Testis (tissue), 3 donors: ENCODE data around the gene RAD21L1. TPM values are rescaled to one million over a fixed set of nuclear protein-coding genes. Genes with fewer than 3 reads are reported as not detected.

Experiments
- DNase-seq: peaks from one replicate; pipeline ENCODE4 v3.0.0-alpha.2; 2019
- H3K27ac ChIP-seq, 2 donors: fragments of 200-600 bp; sonication (generic); one replicate each; pipeline ENCODE4 v1.5.1; 2019
- H3K27me3 ChIP-seq: fragments of 200-600 bp; sonication (generic); one replicate; pipeline ENCODE4 v1.5.1; 2019
- H3K36me3 ChIP-seq: fragments of 200-600 bp; sonication (generic); one replicate; pipeline ENCODE4 v1.5.1; 2017; ENCODE audit warnings: low read depth; ENCODE audit errors: missing control alignments
- H3K4me1 ChIP-seq: fragments of 200-600 bp; sonication (generic); one replicate; pipeline ENCODE4 v1.5.1; 2019
- H3K4me3 ChIP-seq, 2 donors: fragments of 200-600 bp; sonication (generic); one replicate each; pipeline ENCODE4 v1.5.1; 2017 to 2019
- H3K9me3 ChIP-seq: fragments of 200-600 bp; sonication (generic); one replicate; pipeline ENCODE4 v1.5.1; 2017
- POLR2A ChIP-seq: fragments of 450-650 bp; IDR thresholded peaks from one replicate; pipeline ENCODE4 v1.6.1; 2017; ENCODE audit warnings: antibody characterized with exemption, mild to moderate bottlenecking, moderate library complexity
- WGBS, 2 donors: methylation state at CpG; one replicate each; pipeline ENCODE4 v1.1.5; 2018; 5-methylcytosine and 5-hydroxymethylcytosine counted together
- intact Hi-C: fragments of 100-400 bp; cut with DNase I; formaldehyde crosslinking; loops from one replicate; pipeline ENCODE4 v1.15.1; 2023; ENCODE audit warnings: low total_unique reads
- polyA plus RNA-seq: library from polyadenylated mRNA; stranded (reverse); fragments of 350-450 nt; fragmentation: Illumina TruSeq; extraction: RNeasy Lipid Tissue Mini Kit (QIAGEN cat#74804); gene quantifications from one replicate; pipeline ENCODE4 v1.2.3, GENCODE V29; 2014; ENCODE audit warnings: low read depth, low replicate concordance; ENCODE audit not compliant: insufficient read depth
- total RNA-seq, 2 donors: library from RNA; depleted of rRNA; stranded (reverse); fragments of >200 nt; gene quantifications; one replicate each; pipeline ENCODE4 v1.2.3, GENCODE V29; 2016
- TF ChIP-seq, protein P1 (sequence below), 3 experiments: fragments of 450-650 bp in 2 of 3; fragments of 200-600 bp in 1 of 3; sonication (generic) in 1 of 3; IDR thresholded peaks; one replicate each; pipeline ENCODE4 v1.5.1; 2016 to 2019; ENCODE audit warnings: antibody characterized with exemption in 3 of 3, mild to moderate bottlenecking in 2 of 3, moderate library complexity in 1 of 3

The RAD21L1 gene
- total and polyA plus RNA-seq, 3 donors from 2014 or later: 7.5 to 13.7 (median 12.1) TPM

DNA sequence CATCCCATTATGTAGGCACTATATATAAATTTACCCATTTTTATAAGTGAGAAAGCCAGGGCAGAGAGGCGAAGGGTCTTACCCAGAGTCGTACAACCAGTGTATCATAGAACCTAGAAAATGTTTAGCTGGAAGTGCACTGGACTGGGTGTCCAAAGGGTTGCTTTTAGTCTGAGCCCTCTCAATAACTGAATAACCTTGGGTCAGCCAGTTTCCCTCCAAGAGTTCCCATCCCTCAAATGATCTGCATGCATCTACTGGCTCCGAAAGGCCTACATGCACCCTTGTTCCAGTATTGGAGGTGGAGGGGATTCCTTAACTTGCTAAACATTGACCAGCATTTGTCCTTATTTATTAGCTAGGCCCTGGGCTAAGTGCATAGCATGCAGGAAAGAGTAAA lies 44.0 kb downstream of the RAD21L1 start:
- Histone ChIP-seq H3K36me3 (no peaks in the 10 kb centered on the region), H3K4me1 (no peaks in the 10 kb centered on the region), H3K4me3 (no peak overlapping the region), H3K27ac (no peak overlapping the region), H3K27me3 (no peaks in the 10 kb centered on the region), H3K9me3 (no peaks in the 10 kb centered on the region)
- no peak for DNase-seq
- TF ChIP-seq, protein P1, sequence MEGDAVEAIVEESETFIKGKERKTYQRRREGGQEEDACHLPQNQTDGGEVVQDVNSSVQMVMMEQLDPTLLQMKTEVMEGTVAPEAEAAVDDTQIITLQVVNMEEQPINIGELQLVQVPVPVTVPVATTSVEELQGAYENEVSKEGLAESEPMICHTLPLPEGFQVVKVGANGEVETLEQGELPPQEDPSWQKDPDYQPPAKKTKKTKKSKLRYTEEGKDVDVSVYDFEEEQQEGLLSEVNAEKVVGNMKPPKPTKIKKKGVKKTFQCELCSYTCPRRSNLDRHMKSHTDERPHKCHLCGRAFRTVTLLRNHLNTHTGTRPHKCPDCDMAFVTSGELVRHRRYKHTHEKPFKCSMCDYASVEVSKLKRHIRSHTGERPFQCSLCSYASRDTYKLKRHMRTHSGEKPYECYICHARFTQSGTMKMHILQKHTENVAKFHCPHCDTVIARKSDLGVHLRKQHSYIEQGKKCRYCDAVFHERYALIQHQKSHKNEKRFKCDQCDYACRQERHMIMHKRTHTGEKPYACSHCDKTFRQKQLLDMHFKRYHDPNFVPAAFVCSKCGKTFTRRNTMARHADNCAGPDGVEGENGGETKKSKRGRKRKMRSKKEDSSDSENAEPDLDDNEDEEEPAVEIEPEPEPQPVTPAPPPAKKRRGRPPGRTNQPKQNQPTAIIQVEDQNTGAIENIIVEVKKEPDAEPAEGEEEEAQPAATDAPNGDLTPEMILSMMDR (IDR thresholded peaks at IDR 0.05): no peak
- no peak for TF ChIP-seq POLR2A
- 91 to 93% methylated on average over 3 of the region's 3 CpGs for WGBS, 2 donors
- intact Hi-C loops: no loop called here

DNA sequence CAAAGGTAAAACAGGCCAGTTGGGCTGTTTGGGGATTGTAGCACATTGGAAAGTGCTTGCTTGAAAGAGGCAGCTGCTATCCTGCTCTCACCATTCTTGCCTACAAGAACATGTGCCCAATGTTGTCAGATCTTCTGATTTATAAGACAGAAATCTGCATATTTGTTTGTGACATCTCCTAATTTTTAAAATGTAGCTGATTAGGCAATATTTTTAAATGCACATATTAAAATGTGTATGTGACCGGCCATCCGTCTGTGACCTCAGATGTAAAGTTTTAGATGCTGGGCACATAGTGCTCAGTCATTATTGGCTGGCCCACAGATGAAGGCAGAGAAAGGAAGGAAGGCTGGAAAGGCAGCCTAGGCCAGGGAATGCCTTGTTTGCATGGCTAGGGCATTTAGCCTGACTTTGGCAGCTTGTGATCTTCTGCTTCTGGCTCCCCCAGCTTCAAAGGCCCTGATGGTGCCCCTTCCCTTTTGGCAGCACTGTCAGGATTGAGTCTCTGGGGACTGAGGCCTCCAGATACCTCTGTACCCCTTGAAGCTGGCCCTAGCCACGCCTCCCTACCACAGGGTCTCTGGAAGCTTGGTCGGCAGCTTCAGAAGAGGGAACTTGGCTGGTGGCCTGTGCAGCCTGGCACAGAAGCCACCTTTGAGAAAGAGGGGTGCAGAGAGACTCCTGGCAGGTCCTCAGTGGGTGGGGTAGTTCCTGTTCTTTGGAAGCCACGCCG lies 46.7 kb downstream of the RAD21L1 start:
- TF ChIP-seq, protein P1 (IDR thresholded peaks at IDR 0.05): no peak
- TF ChIP-seq POLR2A: no peak
- peak; percentile 4 for DNase-seq
- Histone ChIP-seq H3K36me3 (no peaks in the 10 kb centered on the region), H3K27me3 (no peaks in the 10 kb centered on the region), H3K4me3 (no peak overlapping the region), H3K27ac (no peak overlapping the region), H3K4me1 (no peaks in the 10 kb centered on the region), H3K9me3 (no peaks in the 10 kb centered on the region)
- intact Hi-C loops: no loop called here
- WGBS, 2 donors: 89 to 98% methylated on average over 2 to 6 of the region's 6 CpGs

DNA sequence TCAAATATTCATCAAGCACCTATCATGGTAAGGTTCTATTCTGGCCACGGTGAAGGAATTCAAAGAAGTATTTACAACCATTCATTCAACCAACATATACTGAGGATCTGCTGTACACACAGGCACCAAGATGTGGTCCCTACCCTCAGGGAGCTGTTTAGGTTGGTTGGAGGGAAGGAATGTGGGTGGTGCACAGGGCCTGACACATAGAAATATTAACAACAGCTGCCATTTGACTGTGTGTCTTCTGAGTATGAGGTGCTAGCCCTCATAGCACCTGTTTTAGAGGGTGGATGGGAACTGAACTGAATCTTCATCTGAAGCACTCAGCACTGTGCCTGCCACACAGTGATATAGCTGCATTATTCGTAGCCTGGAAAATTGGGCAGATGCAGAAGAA lies 47.5 kb downstream of the RAD21L1 start:
- no peak overlapping the region for H3K27ac ChIP-seq
- H3K9me3 ChIP-seq: no peaks in the 10 kb centered on the region
- intact Hi-C loops: no loop called here
- H3K27me3 ChIP-seq: no peaks in the 10 kb centered on the region
- TF ChIP-seq POLR2A: no peak
- TF ChIP-seq, protein P1 (IDR thresholded peaks at IDR 0.05): no peak
- H3K4me3 ChIP-seq: no peak overlapping the region
- DNase-seq: no peak
- WGBS, 2 donors: 83% methylated on average over 2 of the region's 2 CpGs
- H3K4me1 ChIP-seq: no peaks in the 10 kb centered on the region
- no peaks in the 10 kb centered on the region for H3K36me3 ChIP-seq

DNA sequence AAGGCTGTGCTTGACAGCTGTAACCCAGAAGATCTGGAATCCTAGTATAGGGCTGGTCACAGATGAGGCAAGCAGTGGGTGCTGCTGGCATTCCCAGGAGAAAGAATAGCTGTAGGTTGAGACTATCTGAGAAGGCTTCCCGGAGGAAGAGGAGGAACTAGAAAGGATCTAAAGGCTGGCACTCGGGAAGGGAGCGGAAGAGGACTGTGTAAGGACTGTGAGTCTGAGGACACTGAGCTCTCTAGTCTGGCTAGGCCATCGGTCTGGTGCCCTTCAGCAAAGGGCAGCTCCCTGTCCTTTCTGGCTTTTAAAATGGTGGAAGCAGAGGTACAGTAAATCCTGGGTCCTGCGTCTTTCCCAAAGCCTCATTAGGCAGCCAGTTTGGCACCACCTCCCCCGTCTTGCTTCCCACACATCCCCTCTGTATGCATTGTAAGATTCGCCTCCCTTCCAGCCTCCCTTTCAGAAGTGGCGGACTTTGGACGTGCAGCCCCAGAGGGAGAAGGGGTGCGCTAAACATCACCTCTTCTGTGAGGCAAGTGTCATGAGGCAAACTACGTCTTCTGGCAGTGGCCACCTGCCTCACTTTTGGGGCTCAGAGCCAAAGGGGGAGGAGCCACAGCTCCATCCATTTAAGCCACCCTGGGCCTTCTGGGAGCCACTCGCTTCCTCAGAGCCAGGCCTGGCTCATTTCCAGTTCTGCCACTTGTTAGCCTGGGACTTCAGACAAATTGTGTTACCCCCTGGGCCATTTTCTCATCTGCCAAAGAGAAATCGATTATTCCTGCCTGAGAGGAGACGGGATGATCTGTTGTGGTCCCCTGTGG lies 48.9 kb downstream of the RAD21L1 start:
- peak; percentile 13 for DNase-seq
- Histone ChIP-seq H3K4me1 (no peaks in the 10 kb centered on the region), H3K27me3 (no peaks in the 10 kb centered on the region), H3K27ac (no peak overlapping the region), H3K36me3 (no peaks in the 10 kb centered on the region), H3K4me3 (no peak overlapping the region), H3K9me3 (no peaks in the 10 kb centered on the region)
- intact Hi-C loops: no loop called here
- TF ChIP-seq, protein P1 (IDR thresholded peaks at IDR 0.05): no peak
- no peak for TF ChIP-seq POLR2A
- 88 to 95% methylated on average over 14 of the region's 14 CpGs for WGBS, 2 donors
